Loucy (cell line): ENCODE results near the gene P2RY10.

Source experiments
- EZH2phosphoT487 ChIP-seq: fragments of 200-600 bp; IDR thresholded peaks from 2 replicates; pipeline ENCODE4 v1.6.1; 2018; ENCODE audit warnings: antibody characterized with exemption, mild to moderate bottlenecking, moderate library complexity, borderline replicate concordance
- TF ChIP-seq, protein P1 (sequence below): fragments of 200-600 bp; sonication (generic); conservative IDR thresholded peaks from 2 replicates; pipeline ENCODE4 v1.5.1; 2014; ENCODE audit warnings: mild to moderate bottlenecking, antibody characterized with exemption, low read length

DNA sequence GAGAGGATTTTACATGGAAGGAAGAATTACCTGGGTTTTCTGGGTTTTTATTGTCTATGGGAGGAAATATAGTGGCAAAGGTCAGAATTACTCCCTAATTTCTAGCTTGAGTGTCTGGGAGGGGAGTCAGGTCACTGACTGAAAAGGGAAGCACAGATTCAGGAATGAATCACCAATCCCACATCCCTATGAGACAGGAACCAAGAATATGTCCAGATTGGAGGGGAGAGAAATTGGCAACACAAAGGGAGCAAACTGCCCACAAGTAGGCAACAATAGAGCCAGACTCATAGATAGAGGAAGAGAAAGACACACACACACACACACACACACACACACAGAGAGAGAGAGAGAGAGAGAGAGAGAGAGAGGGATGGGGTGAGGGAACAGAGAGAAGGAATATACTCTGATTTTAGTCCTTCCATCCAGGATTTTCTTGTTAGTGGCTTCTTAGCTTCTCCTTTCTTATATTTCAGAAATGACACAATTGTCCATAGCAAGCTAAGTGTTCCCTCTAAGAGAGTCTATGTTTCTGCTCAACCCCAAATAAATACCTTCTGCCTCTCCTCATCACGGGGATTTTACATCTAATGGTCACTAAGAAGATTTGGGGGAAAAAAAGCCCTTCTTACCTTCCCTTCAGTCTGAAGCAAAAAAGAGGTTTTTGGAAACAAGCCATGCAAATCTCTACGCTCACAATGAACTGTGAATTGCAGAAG, 12.0 kb downstream of the P2RY10 start:
- TF ChIP-seq EZH2phosphoT487, result no peak
- TF ChIP-seq, protein P1, sequence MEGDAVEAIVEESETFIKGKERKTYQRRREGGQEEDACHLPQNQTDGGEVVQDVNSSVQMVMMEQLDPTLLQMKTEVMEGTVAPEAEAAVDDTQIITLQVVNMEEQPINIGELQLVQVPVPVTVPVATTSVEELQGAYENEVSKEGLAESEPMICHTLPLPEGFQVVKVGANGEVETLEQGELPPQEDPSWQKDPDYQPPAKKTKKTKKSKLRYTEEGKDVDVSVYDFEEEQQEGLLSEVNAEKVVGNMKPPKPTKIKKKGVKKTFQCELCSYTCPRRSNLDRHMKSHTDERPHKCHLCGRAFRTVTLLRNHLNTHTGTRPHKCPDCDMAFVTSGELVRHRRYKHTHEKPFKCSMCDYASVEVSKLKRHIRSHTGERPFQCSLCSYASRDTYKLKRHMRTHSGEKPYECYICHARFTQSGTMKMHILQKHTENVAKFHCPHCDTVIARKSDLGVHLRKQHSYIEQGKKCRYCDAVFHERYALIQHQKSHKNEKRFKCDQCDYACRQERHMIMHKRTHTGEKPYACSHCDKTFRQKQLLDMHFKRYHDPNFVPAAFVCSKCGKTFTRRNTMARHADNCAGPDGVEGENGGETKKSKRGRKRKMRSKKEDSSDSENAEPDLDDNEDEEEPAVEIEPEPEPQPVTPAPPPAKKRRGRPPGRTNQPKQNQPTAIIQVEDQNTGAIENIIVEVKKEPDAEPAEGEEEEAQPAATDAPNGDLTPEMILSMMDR, result no peak
